K562 treated with DMSO at 1 percent for 24 hours (cell line): ENCODE data around the gene TTYH1. TPM values are rescaled to one million over a fixed set of nuclear protein-coding genes. Genes with fewer than 3 reads are reported as not detected.

Source experiments
- total RNA-seq: library from RNA; unstranded; fragments of 300-600 nt; gene quantifications from 2 replicates; pipeline ENCODE4 v1.2.3, GENCODE V29; 2022; ENCODE audit warnings: low read depth; ENCODE audit not compliant: insufficient read depth

TTYH1 gene
- total RNA-seq: 0.22 TPM in 1 of 2 replicates, not detected in the other

DNA sequence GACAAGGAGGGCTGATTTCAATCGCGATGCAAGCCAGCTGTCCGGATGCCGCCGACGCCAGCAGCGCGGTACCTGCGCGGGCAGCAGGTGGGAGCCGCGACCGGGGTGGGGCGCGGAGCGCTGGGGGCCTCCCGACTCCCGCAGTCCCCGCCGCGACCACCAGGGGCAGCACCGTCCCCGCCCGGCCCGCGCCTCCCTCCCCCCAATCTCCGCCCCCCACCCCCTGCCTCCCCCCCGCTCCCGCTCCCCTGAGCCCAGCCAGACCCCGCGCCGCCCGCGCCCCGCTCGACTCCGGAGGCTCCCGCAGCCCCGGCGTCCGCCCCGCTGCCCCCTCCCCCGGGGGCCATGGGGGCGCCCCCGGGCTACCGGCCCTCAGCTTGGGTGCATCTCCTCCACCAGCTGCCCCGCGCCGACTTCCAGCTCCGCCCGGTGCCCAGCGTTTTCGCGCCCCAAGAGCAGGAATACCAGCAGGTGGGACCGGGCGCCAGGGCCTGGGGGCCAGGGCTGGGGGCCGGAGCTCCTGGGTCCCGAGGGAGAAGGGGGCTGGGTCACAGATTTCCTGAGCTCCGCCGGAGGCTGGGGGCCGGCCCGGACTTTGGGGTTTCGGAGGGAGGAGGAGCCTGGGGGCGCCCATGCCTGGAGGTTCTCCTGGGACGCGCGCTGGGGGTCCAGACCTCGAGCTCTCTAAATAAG lies at the start of gene TTYH1:
TSS of gene TTYH1 (plus strand) at position 257 of the 693 bp plus-strand sequence. CDS start at position 346, 89 bp downstream.

GRCh38 chr19:54448774-54449700 lies 33.8 kb downstream of the TTYH1 start, which contains the start of gene LENG8:
TSS of gene LENG8 (plus strand) at chr19:54449199. CDS start at chr19:54451345, 2,146 bp downstream.

GRCh38 chr19:54463531-54464043 lies 48.3 kb downstream of the TTYH1 start, which contains the start of gene LENG9:
TSS of gene LENG9 (minus strand) at chr19:54463778. CDS start at chr19:54463526, 252 bp downstream.

GRCh38 chr19:54473071-54473891 lies 58.0 kb downstream of the TTYH1 start, which contains the start of gene CDC42EP5:
TSS of gene CDC42EP5 (minus strand) at chr19:54473296. CDS start at chr19:54465547, 7,749 bp downstream.

Other genes with a start within 250 kb of the TTYH1 start
- 0.90 TPM in 1 of 2 replicates, not detected in the other for gene TMC4, start 242.3 kb upstream of the TTYH1 start, total RNA-seq
- gene MBOAT7, start 225.9 kb upstream of the TTYH1 start, total RNA-seq: 227 and 231 TPM in 2 replicates
- 86.8 and 89.8 TPM in 2 replicates for gene TSEN34, start 224.2 kb upstream of the TTYH1 start, total RNA-seq
- 6,803 and 7,007 TPM in 2 replicates for gene RPS9, start 214.6 kb upstream of the TTYH1 start, total RNA-seq
- gene LILRB3, start 192.5 kb upstream of the TTYH1 start, total RNA-seq: not detected in 2 replicates
- not detected in 2 replicates for gene LILRA6, start 172.7 kb upstream of the TTYH1 start, total RNA-seq
- gene LILRB5, start 158.2 kb upstream of the TTYH1 start, total RNA-seq: not detected in 2 replicates
- not detected in 2 replicates for gene LILRB2, start 134.4 kb upstream of the TTYH1 start, total RNA-seq
- gene LILRA5, start 102.3 kb upstream of the TTYH1 start, total RNA-seq: not detected in 2 replicates
- gene LILRA4, start 76.3 kb upstream of the TTYH1 start, total RNA-seq: not detected in 2 replicates
- gene LAIR1, start 50.5 kb upstream of the TTYH1 start, total RNA-seq: 1.3 and 1.7 TPM in 2 replicates
- gene LENG8, start 33.7 kb downstream of the TTYH1 start, total RNA-seq: 122 and 127 TPM in 2 replicates
- 0.87 and 1.1 TPM in 2 replicates for gene LENG9, start 48.3 kb downstream of the TTYH1 start, total RNA-seq
- 3.0 and 3.9 TPM in 2 replicates for gene CDC42EP5, start 57.8 kb downstream of the TTYH1 start, total RNA-seq
- gene LAIR2, start 87.4 kb downstream of the TTYH1 start, total RNA-seq: not detected in 2 replicates
- 9.5 and 12.6 TPM in 2 replicates for gene LILRA2, start 158.3 kb downstream of the TTYH1 start, total RNA-seq
- gene LILRA1, start 178.2 kb downstream of the TTYH1 start, total RNA-seq: not detected in 2 replicates
- gene LILRB1, start 215.0 kb downstream of the TTYH1 start, total RNA-seq: not detected in 2 replicates
- not detected in 2 replicates for gene LILRB4, start 247.5 kb downstream of the TTYH1 start, total RNA-seq